ENCODE data around the gene PRMT1. TPM values are rescaled to one million over a fixed set of nuclear protein-coding genes. Genes with fewer than 3 reads are reported as not detected.
"Not testable (repeated sequence)": the region's sequence is repeated elsewhere in the genome, so short reads cannot be mapped to it uniquely, and the experiment has no call there.

Gene PRMT1
- total RNA-seq (100 to 1,000 TPM in 1 of 5 experiments, 10 to 100 TPM in 4; 73.1 to 169 (median 95.3) TPM), polyA plus RNA-seq (100 to 1,000 TPM; 126 to 145 TPM), total RNA-seq (61.6 reads per million, percentile 75 among the genes with 10 or more reads in this experiment)

DNA sequence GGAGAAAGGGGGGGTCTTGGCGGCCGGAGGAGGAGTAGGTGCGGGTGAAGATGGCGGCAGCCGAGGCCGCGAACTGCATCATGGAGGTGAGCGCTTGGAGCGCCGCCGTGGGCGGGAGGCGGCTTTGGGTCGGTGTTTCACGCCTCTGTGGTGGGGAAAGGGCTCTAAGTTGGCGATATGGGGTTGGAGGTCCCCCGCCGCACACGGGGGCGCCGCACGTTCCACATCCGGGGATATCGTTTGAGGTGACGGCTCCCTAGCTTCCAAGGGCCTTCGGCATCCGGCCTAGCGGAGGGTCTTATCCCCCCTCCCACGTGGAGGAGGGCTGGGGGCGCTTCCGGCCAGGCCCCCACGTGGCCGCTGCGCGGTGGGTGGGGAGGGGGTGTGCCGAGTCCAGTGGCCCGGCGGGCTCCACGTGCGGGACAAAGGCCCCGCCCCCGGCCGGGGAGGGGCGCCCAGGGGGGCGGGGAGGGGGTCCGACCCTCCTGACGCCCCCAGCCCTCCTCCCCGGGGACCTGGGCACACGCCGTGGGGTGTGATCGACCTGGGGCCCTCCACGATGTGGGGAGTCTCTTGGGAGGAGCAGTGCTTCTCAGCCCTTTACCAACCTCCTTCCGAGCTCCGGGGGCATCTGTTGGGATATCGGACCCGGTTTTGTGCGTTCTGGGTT is at the start of gene PRMT1:
PRMT1 (plus strand) TSS at position 41 of the 670 bp plus-strand sequence; CDS start at position 51, 10 bp downstream.
- H3K27ac Mint-ChIP-seq, result peak within 1 kb of the TSS; percentile 93 to 100 (median 99)
- H3K27me3 ChIP-seq (ENCODE audit: control insufficient read depth in 2 of 2, insufficient read depth in 2 of 2, low read length in 2 of 2), result no peaks in the 10 kb centered on the region
- ChIA-PET CTCF (interaction anchor here (0.6 to 2.2 kb wide), 13 partner anchors 13 to 285 kb away, joined by 3 to 12 read pairs (median 4); partner anchors contain the start of genes CPT1C, FLT3LG and SCAF1), POLR2A (interaction anchor here (0.6 to 8.5 kb wide), 23 partner anchors 9 to 840 kb away, joined by 3 to 91 read pairs (median 4); partner anchors contain the start of genes ALDH16A1, BCL2L12, FLT3LG and IRF3)
- no peaks in the 10 kb centered on the region for H3K9me3 ChIP-seq (ENCODE audit: control insufficient read depth in 2 of 3, low read length in 3 of 3)
- H3K27ac ChIP-seq (ENCODE audit: low read depth, low read length), result peak within 1 kb of the TSS; percentile 95
- peak within 1 kb of the TSS; percentile 91 to 100 (median 98) for H3K4me3 Mint-ChIP-seq
- no peaks in the 10 kb centered on the region for H3K27me3 Mint-ChIP-seq
- intact Hi-C loops (cut with micrococcal nuclease), result loop anchor here (1.0 to 10.0 kb wide), 13 partner anchors 37 to 1043 kb away; partner anchors contain the start of genes DBP (in 2 of the 2), AKT1S1 (in 1 of the 2), ALDH16A1 (in 1 of the 2) and AP2A1 (in 1 of the 2)
- ATAC-seq, result no peak
- H3K4me1 Mint-ChIP-seq, result peaks cover 12 to 45% (median 37%) of the 10 kb centered on the region in 7 donors
- peaks cover 3 to 17% (median 7%) of the 10 kb centered on the region in 3 experiments for H3K36me3 ChIP-seq (ENCODE audit: control insufficient read depth in 2 of 3, insufficient read depth in 3 of 3, low read length in 3 of 3)
- peak within 1 kb of the TSS; percentile 86 for H3K4me3 ChIP-seq (ENCODE audit: low read length)
- no peaks in the 10 kb centered on the region for H3K9me3 Mint-ChIP-seq
- DNase-seq, result peak in 5 of 9 donors; percentile 61 to 75 (median 70)
- peaks cover 18 to 23% of the 10 kb centered on the region in 2 donors for H3K4me1 ChIP-seq (ENCODE audit: control insufficient read depth in 2 of 2, insufficient read depth in 2 of 2, low read length in 2 of 2)
- peaks cover 0 to 5% (median 0%) of the 10 kb centered on the region in 5 donors for H3K36me3 Mint-ChIP-seq

DNA sequence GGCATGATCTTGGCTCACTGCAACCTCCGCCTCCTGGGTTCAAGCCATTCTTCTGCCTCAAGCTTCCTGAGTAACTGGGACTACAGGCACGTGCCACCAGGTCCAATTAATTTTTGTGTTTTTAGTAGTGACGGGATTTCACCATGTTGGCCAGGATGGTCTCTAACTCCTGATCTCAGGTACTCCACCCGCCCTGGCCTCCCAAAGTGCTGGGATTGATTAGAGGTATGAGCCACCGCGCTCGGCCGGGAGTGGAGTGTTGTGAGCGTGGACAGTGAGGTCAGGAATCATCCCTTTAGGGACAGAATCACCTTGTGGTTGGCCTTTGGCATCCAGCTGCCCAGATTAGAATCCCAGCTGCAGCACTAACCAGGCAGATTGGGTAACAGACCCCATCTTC is 47.4 kb upstream of the PRMT1 start:
- H3K9me3 ChIP-seq (ENCODE audit: control insufficient read depth in 2 of 3, low read length in 3 of 3), result no peaks in the 10 kb centered on the region
- intact Hi-C loops (cut with micrococcal nuclease), result no loop called here
- H3K27me3 ChIP-seq (ENCODE audit: control insufficient read depth in 2 of 2, insufficient read depth in 2 of 2, low read length in 2 of 2), result no peaks in the 10 kb centered on the region
- H3K4me3 ChIP-seq (ENCODE audit: low read length), result no peak overlapping the region
- Mint-ChIP-seq H3K36me3 (peaks cover 0 to 13% (median 0%) of the 10 kb centered on the region in 5 donors), H3K9me3 (no peaks in the 10 kb centered on the region), H3K4me3 (no peak overlapping the region), H3K4me1 (no peaks in the 10 kb centered on the region), H3K27ac (peak overlapping the region in 7 of 9 donors; percentile 13 to 84 (median 67)), H3K27me3 (no peaks in the 10 kb centered on the region)
- H3K4me1 ChIP-seq (ENCODE audit: control insufficient read depth in 2 of 2, insufficient read depth in 2 of 2, low read length in 2 of 2), result no peaks in the 10 kb centered on the region
- CTCF ChIA-PET, result interaction anchor here (0.6 kb wide), 1 partner anchor 66 kb away, joined by 3 read pairs; no protein-coding TSS in a partner anchor
- POLR2A ChIA-PET, result no interaction called here
- ATAC-seq, result no peak
- H3K36me3 ChIP-seq (ENCODE audit: control insufficient read depth in 2 of 3, insufficient read depth in 3 of 3, low read length in 3 of 3), result peaks cover 0 to 23% (median 0%) of the 10 kb centered on the region in 3 experiments
- H3K27ac ChIP-seq (ENCODE audit: low read depth, low read length), result no peak overlapping the region
- DNase-seq, result no peak

DNA sequence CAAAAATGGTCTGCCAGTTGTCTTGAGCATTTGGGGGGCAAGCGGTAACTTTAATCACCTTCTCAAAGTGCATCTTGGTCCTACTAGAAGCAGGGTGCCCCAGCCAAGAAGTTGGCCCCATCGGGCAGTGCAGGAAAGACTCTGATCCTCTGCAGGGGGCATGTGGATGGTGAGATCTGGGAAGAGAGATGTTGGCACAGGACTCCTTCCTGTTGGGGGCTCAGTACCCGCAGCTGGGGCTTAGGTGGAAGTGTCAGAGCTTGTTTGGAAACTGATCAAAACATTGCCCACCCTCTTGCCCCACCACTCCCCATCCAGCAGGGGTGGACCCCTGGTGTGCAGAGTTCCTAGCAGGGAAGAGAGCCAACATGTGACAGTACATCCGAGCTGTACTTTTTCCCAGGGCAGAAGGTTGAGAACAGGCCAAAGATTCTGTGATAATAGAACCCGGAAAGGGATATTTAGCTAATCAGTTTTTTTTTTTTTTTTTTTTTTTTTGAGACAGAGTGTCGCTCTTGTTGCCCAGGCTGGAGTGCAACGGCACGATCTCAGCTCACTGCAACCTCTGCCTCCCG is 46.0 kb upstream of the PRMT1 start:
- ChIA-PET POLR2A (interaction anchor here (0.6 to 1.2 kb wide), 2 partner anchors 28 to 146 kb away, joined by 3 read pairs; no protein-coding TSS in a partner anchor), CTCF (interaction anchor here (1.0 kb wide), 1 partner anchor 38 kb away, joined by 4 read pairs; no protein-coding TSS in a partner anchor)
- no peaks in the 10 kb centered on the region for H3K27me3 Mint-ChIP-seq
- H3K27ac Mint-ChIP-seq, result peak overlapping the region in 6 of 9 donors; percentile 13 to 73 (median 46)
- no peak overlapping the region for H3K4me3 Mint-ChIP-seq
- Histone ChIP-seq H3K9me3 (ENCODE audit: control insufficient read depth in 2 of 3, low read length in 3 of 3) (no peaks in the 10 kb centered on the region), H3K36me3 (ENCODE audit: control insufficient read depth in 2 of 3, insufficient read depth in 3 of 3, low read length in 3 of 3) (peaks cover 0 to 12% (median 0%) of the 10 kb centered on the region in 3 experiments), H3K27ac (ENCODE audit: low read depth, low read length) (no peak overlapping the region), H3K27me3 (ENCODE audit: control insufficient read depth in 2 of 2, insufficient read depth in 2 of 2, low read length in 2 of 2) (no peaks in the 10 kb centered on the region), H3K4me3 (ENCODE audit: low read length) (no peak overlapping the region), H3K4me1 (ENCODE audit: control insufficient read depth in 2 of 2, insufficient read depth in 2 of 2, low read length in 2 of 2) (no peaks in the 10 kb centered on the region)
- DNase-seq, result no peak
- ATAC-seq, result no peak
- H3K4me1 Mint-ChIP-seq, result peaks cover 0 to 4% (median 0%) of the 10 kb centered on the region in 7 donors
- peaks cover 0 to 2% (median 0%) of the 10 kb centered on the region in 11 donors for H3K9me3 Mint-ChIP-seq
- peaks cover 0 to 13% (median 0%) of the 10 kb centered on the region in 5 donors for H3K36me3 Mint-ChIP-seq
- intact Hi-C loops (cut with micrococcal nuclease), result no loop called here

DNA sequence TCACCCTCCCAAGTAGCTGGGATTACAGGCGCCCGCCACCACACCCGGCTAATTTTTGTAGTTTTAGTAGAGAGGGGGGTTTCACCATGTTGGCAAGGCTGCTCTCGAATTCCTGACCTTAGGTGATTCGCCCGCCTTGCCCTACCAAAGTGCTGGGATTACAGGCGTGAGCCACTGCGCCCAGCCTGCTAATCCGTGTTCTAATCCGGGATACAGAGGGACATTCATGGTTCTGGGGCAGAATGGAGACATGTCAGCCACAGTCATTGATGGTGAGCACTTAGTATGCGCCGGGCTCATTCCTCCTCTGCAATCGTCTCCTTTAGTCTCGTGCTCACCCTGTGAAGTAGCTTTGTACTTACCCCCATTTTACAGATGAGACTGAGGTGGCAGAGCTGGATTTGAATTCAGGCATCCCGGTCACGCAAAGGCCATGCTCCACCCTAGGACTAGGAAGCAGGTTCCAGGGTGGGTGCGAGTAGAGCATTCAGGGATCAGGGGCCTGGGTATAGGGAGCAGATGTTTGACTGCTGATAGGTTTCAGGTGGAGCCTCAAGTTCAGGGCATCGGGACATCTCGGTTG is 45.4 kb upstream of the PRMT1 start:
- no peak overlapping the region for H3K4me3 Mint-ChIP-seq
- peaks cover 0 to 2% (median 0%) of the 10 kb centered on the region in 11 donors for H3K9me3 Mint-ChIP-seq
- peaks cover 0 to 9% (median 0%) of the 10 kb centered on the region in 5 donors for H3K36me3 Mint-ChIP-seq
- H3K27ac Mint-ChIP-seq, result peak overlapping the region in 4 of 9 donors; percentile 12 to 40 (median 32)
- H3K27me3 ChIP-seq (ENCODE audit: control insufficient read depth in 2 of 2, insufficient read depth in 2 of 2, low read length in 2 of 2), result no peaks in the 10 kb centered on the region
- no peak overlapping the region for H3K27ac ChIP-seq (ENCODE audit: low read depth, low read length)
- intact Hi-C loops (cut with micrococcal nuclease), result no loop called here
- ChIA-PET CTCF (interaction anchor here (1.0 kb wide), 1 partner anchor 38 kb away, joined by 4 read pairs; no protein-coding TSS in a partner anchor), POLR2A (interaction anchor here (1.2 kb wide), 1 partner anchor 29 kb away, joined by 3 read pairs; no protein-coding TSS in a partner anchor)
- peaks cover 0 to 7% (median 0%) of the 10 kb centered on the region in 3 experiments for H3K36me3 ChIP-seq (ENCODE audit: control insufficient read depth in 2 of 3, insufficient read depth in 3 of 3, low read length in 3 of 3)
- H3K4me1 ChIP-seq (ENCODE audit: control insufficient read depth in 2 of 2, insufficient read depth in 2 of 2, low read length in 2 of 2), result no peaks in the 10 kb centered on the region
- ATAC-seq, result no peak
- H3K4me3 ChIP-seq (ENCODE audit: low read length), result no peak overlapping the region
- DNase-seq, result no peak
- H3K27me3 Mint-ChIP-seq, result no peaks in the 10 kb centered on the region
- H3K9me3 ChIP-seq (ENCODE audit: control insufficient read depth in 2 of 3, low read length in 3 of 3), result no peaks in the 10 kb centered on the region
- H3K4me1 Mint-ChIP-seq, result peaks cover 0 to 4% (median 0%) of the 10 kb centered on the region in 7 donors

DNA sequence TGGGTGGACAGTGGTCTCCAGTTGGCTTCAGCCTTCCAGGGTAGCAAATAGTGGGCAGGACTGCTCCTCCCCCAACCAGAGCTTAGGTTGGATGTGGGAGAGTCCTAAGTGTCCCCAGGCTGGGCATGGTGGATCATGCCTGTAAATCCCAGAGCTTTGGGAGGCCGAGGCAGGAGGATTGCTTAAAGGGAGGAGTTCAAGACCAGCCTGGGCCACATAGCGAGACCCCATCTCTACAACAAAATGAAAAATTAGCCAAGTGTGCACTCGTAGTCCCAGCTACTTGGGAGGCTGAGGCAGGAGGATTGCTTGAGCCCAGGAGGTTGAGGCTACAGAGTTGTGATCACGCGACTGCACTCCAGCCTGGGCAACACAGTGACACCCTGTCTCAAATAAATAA is 44.5 kb upstream of the PRMT1 start:
- H3K36me3 Mint-ChIP-seq, result peaks cover 0 to 5% (median 0%) of the 10 kb centered on the region in 5 donors
- no peaks in the 10 kb centered on the region for H3K4me1 ChIP-seq (ENCODE audit: control insufficient read depth in 2 of 2, insufficient read depth in 2 of 2, low read length in 2 of 2)
- H3K4me1 Mint-ChIP-seq, result peaks cover under 1 to 6% (median 2%) of the 10 kb centered on the region in 7 donors
- ChIA-PET CTCF (no interaction called here), POLR2A (no interaction called here)
- H3K27me3 ChIP-seq (ENCODE audit: control insufficient read depth in 2 of 2, insufficient read depth in 2 of 2, low read length in 2 of 2), result no peaks in the 10 kb centered on the region
- H3K27me3 Mint-ChIP-seq, result no peaks in the 10 kb centered on the region
- peaks cover 0 to 2% (median 0%) of the 10 kb centered on the region in 11 donors for H3K9me3 Mint-ChIP-seq
- no peak overlapping the region for H3K4me3 Mint-ChIP-seq
- peaks cover 0 to 3% (median 0%) of the 10 kb centered on the region in 3 experiments for H3K36me3 ChIP-seq (ENCODE audit: control insufficient read depth in 2 of 3, insufficient read depth in 3 of 3, low read length in 3 of 3)
- intact Hi-C loops (cut with micrococcal nuclease), result no loop called here
- DNase-seq (no peak), ATAC-seq (no peak)
- H3K4me3 ChIP-seq (ENCODE audit: low read length), result no peak overlapping the region
- no peaks in the 10 kb centered on the region for H3K9me3 ChIP-seq (ENCODE audit: control insufficient read depth in 2 of 3, low read length in 3 of 3)
- peak overlapping the region in 1 of 9 donors; percentile 74 for H3K27ac Mint-ChIP-seq
- no peak overlapping the region for H3K27ac ChIP-seq (ENCODE audit: low read depth, low read length)

DNA sequence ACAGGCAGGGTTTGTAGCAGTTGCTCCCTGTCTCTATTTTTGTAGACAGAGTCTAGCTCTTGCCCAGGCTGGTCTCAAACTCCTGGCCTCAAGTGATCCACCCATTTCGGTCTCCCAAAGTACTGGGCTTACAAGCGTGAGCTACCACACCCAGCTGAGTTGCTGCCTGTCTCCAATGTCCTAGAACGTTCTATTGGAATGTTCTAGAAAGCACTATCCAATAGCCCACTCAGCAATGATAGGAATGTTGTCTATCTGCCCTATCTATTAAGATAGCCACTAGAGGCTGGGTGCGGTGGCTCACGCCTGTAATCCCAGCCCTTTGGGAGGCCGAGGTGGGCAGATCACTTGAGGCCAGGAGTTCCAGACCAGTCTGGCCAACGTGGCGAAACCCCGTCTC is 43.8 kb upstream of the PRMT1 start:
- H3K27me3 Mint-ChIP-seq; intact Hi-C loops (cut with micrococcal nuclease); ATAC-seq; H3K9me3 ChIP-seq (ENCODE audit: control insufficient read depth in 2 of 3, low read length in 3 of 3); H3K4me3 ChIP-seq (ENCODE audit: low read length); CTCF ChIA-PET; H3K27me3 ChIP-seq (ENCODE audit: control insufficient read depth in 2 of 2, insufficient read depth in 2 of 2, low read length in 2 of 2); H3K4me3 Mint-ChIP-seq; H3K9me3 Mint-ChIP-seq; H3K4me1 ChIP-seq (ENCODE audit: control insufficient read depth in 2 of 2, insufficient read depth in 2 of 2, low read length in 2 of 2); H3K27ac ChIP-seq (ENCODE audit: low read depth, low read length); DNase-seq; H3K36me3 Mint-ChIP-seq; H3K36me3 ChIP-seq (ENCODE audit: control insufficient read depth in 2 of 3, insufficient read depth in 3 of 3, low read length in 3 of 3): not testable (repeated sequence)
- POLR2A ChIA-PET, result interaction anchor here (0.7 kb wide), 1 partner anchor 270 kb away, joined by 6 read pairs; no protein-coding TSS in a partner anchor
- Mint-ChIP-seq H3K4me1 (peaks cover 8 to 11% (median 9%) of the 10 kb centered on the region in 7 donors), H3K27ac (peak overlapping the region in 2 of 9 donors; percentile 45 to 65)

Data from naive thymus-derived CD4-positive, alpha-beta T cell (primary cell).